ENCODE results near the gene ANKS6.
"Not testable (repeated sequence)": the region's sequence is repeated elsewhere in the genome, so short reads cannot be mapped to it uniquely, and the experiment has no call there.

The ANKS6 gene

GRCh38 chr9:98692392-98692791 lies 104.0 kb downstream of the ANKS6 start:
- no peak for DNase-seq

DNA sequence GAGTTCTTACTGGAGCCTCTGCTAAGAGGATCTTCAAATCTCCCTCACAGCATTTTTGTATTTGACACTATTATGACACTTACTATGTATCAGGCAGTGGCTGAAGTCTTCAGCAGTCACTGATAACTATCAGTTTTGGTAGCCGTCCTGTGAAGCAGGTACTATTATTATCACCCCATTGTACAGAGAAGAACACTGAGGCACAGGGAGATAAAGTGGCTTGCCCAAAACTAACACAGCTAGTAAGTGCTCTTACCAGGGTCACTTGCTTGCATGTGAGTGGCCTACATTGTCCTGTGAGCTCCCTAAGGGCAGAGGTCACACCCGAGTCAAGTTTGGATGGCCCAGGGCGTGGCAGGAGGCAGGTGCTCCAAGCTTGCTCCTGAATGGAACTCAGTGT lies 104.5 kb downstream of the ANKS6 start:
- DNase-seq = no peak

DNA sequence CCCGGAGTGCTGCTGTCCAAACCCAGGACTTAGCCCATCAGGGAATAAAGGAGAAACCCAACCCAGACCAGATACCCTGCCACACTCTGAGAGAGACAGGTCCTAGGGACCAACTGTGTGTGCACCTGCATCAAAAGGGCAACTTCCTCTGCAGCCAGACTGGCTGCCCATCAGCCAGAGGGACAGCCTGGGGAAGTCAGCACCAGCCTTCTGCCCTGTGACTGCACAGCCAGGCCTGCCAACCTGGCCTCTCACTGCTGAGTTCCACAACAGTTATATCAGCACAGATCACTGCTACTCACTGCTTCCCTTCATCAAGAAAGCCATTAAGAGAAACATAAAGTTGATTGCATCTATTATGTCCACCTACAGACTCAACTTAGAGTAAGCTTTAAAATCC lies 105.7 kb downstream of the ANKS6 start:
- DNase-seq = no peak

DNA sequence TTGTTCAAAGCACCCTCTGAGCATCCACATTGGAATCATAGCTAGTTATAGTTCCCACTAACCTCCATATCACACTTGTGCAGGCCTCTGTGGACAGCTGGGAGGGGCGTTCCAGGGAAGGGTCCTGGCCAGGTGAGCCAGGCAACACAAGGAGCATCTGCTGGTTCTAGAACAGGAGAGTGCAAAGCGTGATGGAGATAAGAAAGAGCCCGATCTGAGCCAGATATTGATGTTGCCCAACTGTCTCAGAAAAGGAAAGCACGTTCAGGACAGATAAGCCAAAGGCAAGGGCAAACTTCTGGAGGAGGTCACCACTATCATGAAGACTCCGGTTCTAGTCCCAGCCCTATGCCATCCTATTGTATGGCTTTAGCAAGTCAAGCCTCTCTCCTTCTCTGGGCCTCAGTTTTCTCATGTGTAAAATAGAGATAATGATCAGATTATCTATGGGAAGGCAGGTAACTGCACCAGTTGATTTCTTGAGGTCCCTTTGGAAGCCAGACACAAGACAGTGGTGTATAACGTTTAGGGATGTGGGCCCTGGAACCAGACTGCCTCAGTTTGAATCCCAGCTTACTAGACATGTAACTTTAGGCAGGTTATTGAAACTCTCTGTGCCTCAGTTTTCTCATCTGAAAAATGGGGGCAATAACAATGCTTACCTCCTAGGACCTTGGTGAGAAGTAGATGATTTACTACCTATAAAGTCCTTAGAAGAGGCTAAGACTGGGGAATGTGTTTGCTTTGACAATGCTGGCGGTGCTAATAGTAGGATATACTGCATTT lies 107.5 kb downstream of the ANKS6 start:
- DNase-seq = no peak

- DNase-seq = no peak
These were observed 108.4 kb downstream of the ANKS6 start for GRCh38 chr9:98687911-98688310.

DNA sequence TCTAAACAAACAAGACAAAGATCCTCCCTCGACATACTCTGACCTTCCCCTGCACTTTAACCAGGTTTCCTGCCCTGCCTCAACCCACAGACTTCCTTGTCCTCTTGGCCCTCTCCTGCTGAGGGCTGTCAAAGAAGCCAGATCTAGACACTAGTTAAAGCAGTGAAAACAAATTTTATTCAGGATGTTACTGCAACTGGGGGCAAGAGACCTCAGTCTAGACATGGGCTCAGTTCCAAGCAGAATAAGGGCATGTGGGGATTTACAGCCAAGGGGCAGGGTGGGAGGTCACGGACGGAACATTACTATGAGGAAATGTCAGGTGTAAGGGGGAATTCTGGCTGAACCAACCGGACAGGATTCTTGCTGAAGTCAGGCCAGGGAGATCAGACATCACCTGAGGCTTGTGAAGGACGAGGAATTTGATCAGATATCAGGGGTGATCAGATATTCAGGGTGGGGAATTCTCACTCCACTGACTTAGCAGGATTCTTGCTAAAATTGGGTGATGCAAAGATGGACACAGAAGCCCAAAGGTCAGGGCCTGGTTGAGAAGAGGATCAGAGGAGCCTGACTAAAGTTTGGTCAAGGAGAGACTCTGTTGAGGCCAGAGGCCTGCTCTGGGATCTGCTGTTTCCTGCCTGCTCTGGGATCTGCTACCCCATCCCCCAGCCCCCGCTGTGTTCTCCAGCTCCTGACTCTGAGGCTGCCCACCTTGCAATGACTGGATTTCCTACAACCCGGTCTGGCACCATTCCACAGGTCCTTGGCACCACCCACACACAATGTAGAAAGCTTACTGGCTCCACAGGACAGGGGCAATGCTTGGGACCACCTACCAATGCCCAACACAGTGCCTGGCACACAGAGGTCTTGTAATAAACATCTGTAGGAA lies 109.1 kb downstream of the ANKS6 start:
- no peak for DNase-seq

- not testable (repeated sequence) for DNase-seq
These were observed 111.5 kb downstream of the ANKS6 start for GRCh38 chr9:98684816-98685215.

Data from CD4-positive, alpha-beta T cell treated with Interferon gamma for 1 hour (primary cell).